HEK293 (cell line): ENCODE results near the gene NUDT16L1.

Experiments
- CTCF ChIP-seq: fragments of 450-650 bp; formaldehyde crosslinking; IDR thresholded peaks from 2 replicates; pipeline ENCODE4 v1.5.1; 2016; ENCODE audit warnings: missing biosample characterization, missing genetic modification characterization
- GLI4 ChIP-seq: fragments of 450-650 bp; formaldehyde crosslinking; IDR thresholded peaks from 2 replicates; pipeline ENCODE4 v1.5.1; 2016; ENCODE audit warnings: missing biosample characterization, missing genetic modification characterization
- INSM2 ChIP-seq: fragments of 450-650 bp; formaldehyde crosslinking; IDR thresholded peaks from 2 replicates; pipeline ENCODE4 v1.5.1; 2016; ENCODE audit warnings: missing biosample characterization, missing genetic modification characterization
- KLF1 ChIP-seq: fragments of 450-650 bp; formaldehyde crosslinking; IDR thresholded peaks from 2 replicates; pipeline ENCODE4 v1.5.1; 2016; ENCODE audit warnings: missing biosample characterization, missing genetic modification characterization
- PRDM10 ChIP-seq: fragments of 450-650 bp; formaldehyde crosslinking; IDR thresholded peaks from 2 replicates; pipeline ENCODE4 v1.5.1; 2016; ENCODE audit warnings: missing biosample characterization, missing genetic modification characterization
- SETDB1 ChIP-seq: IDR thresholded peaks from one replicate; pipeline ENCODE4 v1.6.1; 2017; ENCODE audit warnings: mild to moderate bottlenecking, low read length, moderate library complexity, mixed read lengths; ENCODE audit not compliant: insufficient read length
- YY2 ChIP-seq: fragments of 450-650 bp; formaldehyde crosslinking; IDR thresholded peaks from 2 replicates; pipeline ENCODE4 v1.5.1; 2016; ENCODE audit warnings: missing biosample characterization, missing genetic modification characterization
- ZBTB17 ChIP-seq: fragments of 450-650 bp; formaldehyde crosslinking; IDR thresholded peaks from 2 replicates; pipeline ENCODE4 v1.5.1; 2016; ENCODE audit warnings: missing biosample characterization, missing genetic modification characterization
- ZEB2 ChIP-seq: fragments of 450-650 bp; formaldehyde crosslinking; IDR thresholded peaks from 2 replicates; pipeline ENCODE4 v1.5.1; 2016; ENCODE audit warnings: missing biosample characterization, missing genetic modification characterization
- ZNF2 ChIP-seq: fragments of 450-650 bp; formaldehyde crosslinking; IDR thresholded peaks from 2 replicates; pipeline ENCODE4 v1.5.1; 2016; ENCODE audit warnings: missing biosample characterization, missing genetic modification characterization
- ZNF292 ChIP-seq: fragments of 450-650 bp; formaldehyde crosslinking; IDR thresholded peaks from 2 replicates; pipeline ENCODE4 v1.5.1; 2016; ENCODE audit warnings: low read depth, missing biosample characterization, missing genetic modification characterization, borderline replicate concordance
- ZNF362 ChIP-seq: fragments of 450-650 bp; formaldehyde crosslinking; IDR thresholded peaks from 2 replicates; pipeline ENCODE4 v1.5.1; 2016; ENCODE audit warnings: missing biosample characterization, missing genetic modification characterization
- ZNF670 ChIP-seq: fragments of 450-650 bp; formaldehyde crosslinking; IDR thresholded peaks from 2 replicates; pipeline ENCODE4 v1.5.1; 2016; ENCODE audit warnings: missing biosample characterization, missing genetic modification characterization, low read depth

GRCh38 chr16:4678596-4678995 lies 14.8 kb upstream of the NUDT16L1 start:
- no peak for TF ChIP-seq INSM2 (tag by site-specific recombination)
- no peak for TF ChIP-seq CTCF (tag by site-specific recombination)
- no peak for TF ChIP-seq ZEB2
- no peak for TF ChIP-seq ZNF670 (tag by site-specific recombination)
- TF ChIP-seq SETDB1 = no peak
- no peak for TF ChIP-seq ZNF2 (tag by site-specific recombination)
- TF ChIP-seq ZNF292 (tag by site-specific recombination) = no peak
- TF ChIP-seq PRDM10 (tag by site-specific recombination) = no peak
- TF ChIP-seq YY2 (tag by site-specific recombination) = no peak
- no peak for TF ChIP-seq KLF1
- no peak for TF ChIP-seq ZNF362 (tag by site-specific recombination)
- TF ChIP-seq GLI4 (tag by site-specific recombination) = no peak
- no peak for TF ChIP-seq ZBTB17 (tag by site-specific recombination)
